Neural cell (in vitro differentiated cells): ENCODE data around the gene MBTPS2. TPM values are rescaled to one million over a fixed set of nuclear protein-coding genes. Genes with fewer than 3 reads are reported as not detected.

Experiments used
- H2AFZ ChIP-seq: fragments of 200-600, 300-800 bp; sonication (generic), shearing (Covaris generic); 2 replicates; pipeline ENCODE4 v1.6.0; 2014; ENCODE audit warnings: low read depth, mild to moderate bottlenecking, antibody characterized with exemption, low read length, moderate library complexity
- H3F3A ChIP-seq: fragments of 200-600 bp; shearing (Covaris generic); 2 replicates; pipeline ENCODE4 v1.6.1; 2016; ENCODE audit warnings: mild to moderate bottlenecking, moderate library complexity, mixed read lengths, antibody characterized with exemption, low read length; ENCODE audit not compliant: insufficient read depth, poor library complexity, severe bottlenecking
- H3K27ac ChIP-seq: fragments of 200-600, 300-800 bp; sonication (generic), shearing (Covaris generic); 2 replicates; pipeline ENCODE4 v1.5.1; 2014; ENCODE audit warnings: mild to moderate bottlenecking, low read length, moderate library complexity
- H3K27me3 ChIP-seq: fragments of 300-800, 200-600 bp; sonication (generic), shearing (Covaris generic); 2 replicates; pipeline ENCODE4 v1.6.0; 2014; ENCODE audit warnings: mild to moderate bottlenecking, low read depth, low read length, moderate library complexity; ENCODE audit not compliant: insufficient read depth
- H3K36me3 ChIP-seq: fragments of 300-800, 200-600 bp; sonication (generic), shearing (Covaris generic); 2 replicates; pipeline ENCODE4 v1.5.1; 2014; ENCODE audit warnings: mild to moderate bottlenecking, antibody characterized with exemption, low read length, moderate library complexity; ENCODE audit not compliant: insufficient read depth
- H3K4me2 ChIP-seq: fragments of 300-800, 200-600 bp; sonication (generic), shearing (Covaris generic); 2 replicates; pipeline ENCODE4 v1.6.0; 2014; ENCODE audit warnings: mild to moderate bottlenecking, low read length
- H3K4me3 ChIP-seq: fragments of 300-800, 200-600 bp; sonication (generic), shearing (Covaris generic); 2 replicates; pipeline ENCODE4 v1.5.1; 2014; ENCODE audit warnings: mild to moderate bottlenecking, low read length, moderate library complexity
- H3K79me2 ChIP-seq: fragments of 200-600 bp; shearing (Covaris generic); replicated peaks from 2 replicates; pipeline ENCODE4 v1.6.0; 2014; ENCODE audit warnings: mild to moderate bottlenecking, low read length, moderate library complexity; ENCODE audit not compliant: insufficient read depth
- H3K9ac ChIP-seq: fragments of 300-800, 200-600 bp; sonication (generic), shearing (Covaris generic); 2 replicates; pipeline ENCODE4 v1.6.1; 2016; ENCODE audit warnings: mild to moderate bottlenecking, low read length, mixed read lengths
- H3K9me2 ChIP-seq: fragments of 200-600 bp; shearing (Covaris generic); 2 replicates; pipeline ENCODE4 v1.6.1; 2016; ENCODE audit warnings: mild to moderate bottlenecking, low read length, mixed read lengths; ENCODE audit not compliant: insufficient read depth
- H3K9me3 ChIP-seq: fragments of 200-600, 300-800 bp; sonication (generic), shearing (Covaris generic); 2 replicates; pipeline ENCODE4 v1.6.1; 2016; ENCODE audit warnings: mild to moderate bottlenecking, mixed run types, low read length, moderate library complexity, mixed read lengths
- H4K20me1 ChIP-seq: fragments of 200-600 bp; shearing (Covaris generic); 2 replicates; pipeline ENCODE4 v1.6.1; 2016; ENCODE audit warnings: mild to moderate bottlenecking, mixed run types; ENCODE audit not compliant: insufficient read depth
- CTCF ChIP-seq: fragments of 450-650 bp; IDR thresholded peaks from 2 replicates; pipeline ENCODE4 v1.5.1; 2014; ENCODE audit warnings: antibody characterized with exemption, mild to moderate bottlenecking, moderate library complexity; ENCODE audit not compliant: poor library complexity, severe bottlenecking
- EP300 ChIP-seq: fragments of 450-650 bp; conservative IDR thresholded peaks from 2 replicates; pipeline ENCODE4 v1.6.1; 2014; ENCODE audit warnings: antibody characterized with exemption, mild to moderate bottlenecking, moderate library complexity; ENCODE audit not compliant: poor library complexity, severe bottlenecking
- EZH2 ChIP-seq: fragments of 200-600, 300-800 bp; shearing (Covaris generic), sonication (generic); IDR thresholded peaks from 2 replicates; pipeline ENCODE4 v1.6.1; 2014; ENCODE audit warnings: antibody characterized with exemption, low read length, borderline replicate concordance, mild to moderate bottlenecking; ENCODE audit not compliant: insufficient read depth, poor library complexity, severe bottlenecking
- MXI1 ChIP-seq: fragments of 450-650 bp; conservative IDR thresholded peaks from 2 replicates; pipeline ENCODE4 v1.6.1; 2014; ENCODE audit warnings: antibody characterized with exemption, mild to moderate bottlenecking; ENCODE audit not compliant: poor library complexity, severe bottlenecking
- POLR2AphosphoS5 ChIP-seq: IDR thresholded peaks from 2 replicates; pipeline ENCODE4 v1.6.1; 2012
- RAD21 ChIP-seq: fragments of 450-650 bp; conservative IDR thresholded peaks from 2 replicates; pipeline ENCODE4 v1.6.1; 2014; ENCODE audit warnings: antibody characterized with exemption, mild to moderate bottlenecking, moderate library complexity
- REST ChIP-seq: IDR thresholded peaks from 2 replicates; pipeline ENCODE4 v1.6.1; 2012; ENCODE audit warnings: borderline replicate concordance
- SMC3 ChIP-seq: fragments of 450-650 bp; conservative IDR thresholded peaks from 2 replicates; pipeline ENCODE4 v1.6.1; 2014; ENCODE audit warnings: antibody characterized with exemption, mild to moderate bottlenecking, moderate library complexity; ENCODE audit not compliant: poor library complexity
- TAF1 ChIP-seq: IDR thresholded peaks from 2 replicates; pipeline ENCODE4 v1.6.1; 2012; ENCODE audit warnings: low read depth
- polyA plus RNA-seq: library from polyadenylated mRNA; depleted of rRNA; stranded (reverse); fragments of >200 nt; gene quantifications from 2 replicates; pipeline ENCODE4 v1.2.3, GENCODE V29; 2014

MBTPS2 gene
- polyA plus RNA-seq, 1 donor from 2014 or later: 11.1 TPM

- no peaks in the 10 kb centered on the region for H3K27me3 ChIP-seq
- no peaks in the 10 kb centered on the region for H3F3A ChIP-seq
- H2AFZ ChIP-seq: no peak overlapping the region
- H4K20me1 ChIP-seq: no peaks in the 10 kb centered on the region
- TF ChIP-seq EZH2 (no peak), POLR2AphosphoS5 (no peak), TAF1 (no peak), EP300 (no peak), RAD21 (no peak), CTCF (no peak), REST (no peak), MXI1 (no peak), SMC3 (no peak)
- H3K4me2 ChIP-seq: no peak overlapping the region
- no peaks in the 10 kb centered on the region for H3K9me2 ChIP-seq
- H3K36me3 ChIP-seq: no peaks in the 10 kb centered on the region
- no peak overlapping the region for H3K4me3 ChIP-seq
- H3K9me3 ChIP-seq: no peaks in the 10 kb centered on the region
- no peak overlapping the region for H3K9ac ChIP-seq
- no peak overlapping the region for H3K27ac ChIP-seq
- H3K79me2 ChIP-seq: peaks cover 6% of the 10 kb centered on the region
Observed at GRCh38 chrX:21843179-21843578, 3.8 kb downstream of the MBTPS2 start.

- no peak overlapping the region for H3K4me2 ChIP-seq
- H3K27me3 ChIP-seq: no peaks in the 10 kb centered on the region
- H3K79me2 ChIP-seq: peaks cover 6% of the 10 kb centered on the region
- H3K36me3 ChIP-seq: no peaks in the 10 kb centered on the region
- no peak for TF ChIP-seq SMC3
- no peak for TF ChIP-seq POLR2AphosphoS5
- no peak for TF ChIP-seq MXI1
- H3K9me3 ChIP-seq: no peaks in the 10 kb centered on the region
- no peak overlapping the region for H3K27ac ChIP-seq
- no peaks in the 10 kb centered on the region for H3F3A ChIP-seq
- no peak overlapping the region for H2AFZ ChIP-seq
- H3K9ac ChIP-seq: no peak overlapping the region
- no peaks in the 10 kb centered on the region for H3K9me2 ChIP-seq
- no peaks in the 10 kb centered on the region for H4K20me1 ChIP-seq
- H3K4me3 ChIP-seq: no peak overlapping the region
Observed at GRCh38 chrX:21845096-21845495, 5.7 kb downstream of the MBTPS2 start.

- Histone ChIP-seq H3K4me2 (no peak overlapping the region), H3K4me3 (no peak overlapping the region)
Observed at GRCh38 chrX:21847342-21847741, 7.9 kb downstream of the MBTPS2 start.

More at GRCh38 chrX:21847342-21847741, 7.9 kb downstream of the MBTPS2 start:
- no peaks in the 10 kb centered on the region for H3K79me2 ChIP-seq
- H4K20me1 ChIP-seq: no peaks in the 10 kb centered on the region
- no peak overlapping the region for H3K27ac ChIP-seq
- TF ChIP-seq CTCF: no peak
- no peak for TF ChIP-seq EP300
- no peak for TF ChIP-seq RAD21
- no peak for TF ChIP-seq SMC3
- no peak for TF ChIP-seq MXI1
- TF ChIP-seq POLR2AphosphoS5: no peak
- TF ChIP-seq TAF1: no peak
- TF ChIP-seq EZH2: no peak
- TF ChIP-seq REST: no peak
- H3F3A ChIP-seq: no peaks in the 10 kb centered on the region
- H3K27me3 ChIP-seq: no peaks in the 10 kb centered on the region
- no peaks in the 10 kb centered on the region for H3K9me2 ChIP-seq
- H3K36me3 ChIP-seq: no peaks in the 10 kb centered on the region
- no peak overlapping the region for H2AFZ ChIP-seq
- no peaks in the 10 kb centered on the region for H3K9me3 ChIP-seq
- H3K9ac ChIP-seq: no peak overlapping the region
